ENCODE results near the gene DCAF17.
"Not testable (repeated sequence)": the region's sequence is repeated elsewhere in the genome, so short reads cannot be mapped to it uniquely, and the experiment has no call there.

The DCAF17 gene

GRCh38 chr2:171420728-171421563 lies 13.1 kb upstream of the DCAF17 start:
- no peak for TF ChIP-seq POLR2A (IDR thresholded peaks at IDR 0.05; ENCODE audit: low read length)
- no peak for TF ChIP-seq GATA1 (IDR thresholded peaks at IDR 0.05; ENCODE audit: low read depth, low read length)
- DNase-seq = no peak

GRCh38 chr2:171422710-171423495 lies 11.1 kb upstream of the DCAF17 start:
- not testable (repeated sequence) for DNase-seq

GRCh38 chr2:171430516-171431410 lies 3.3 kb upstream of the DCAF17 start:
- DNase-seq = peak; percentile 16 to 17

GRCh38 chr2:171431677-171432167 lies 2.3 kb upstream of the DCAF17 start:
- no peak for TF ChIP-seq GATA1 (IDR thresholded peaks at IDR 0.05; ENCODE audit: low read depth, low read length)
- TF ChIP-seq POLR2A (IDR thresholded peaks at IDR 0.05; ENCODE audit: low read length) = no peak
- peak; percentile 30 to 70 for DNase-seq

More at GRCh38 chr2:171430516-171431410, 3.3 kb upstream of the DCAF17 start:
- TF ChIP-seq POLR2A (IDR thresholded peaks at IDR 0.05; ENCODE audit: low read length) = no peak

DNA sequence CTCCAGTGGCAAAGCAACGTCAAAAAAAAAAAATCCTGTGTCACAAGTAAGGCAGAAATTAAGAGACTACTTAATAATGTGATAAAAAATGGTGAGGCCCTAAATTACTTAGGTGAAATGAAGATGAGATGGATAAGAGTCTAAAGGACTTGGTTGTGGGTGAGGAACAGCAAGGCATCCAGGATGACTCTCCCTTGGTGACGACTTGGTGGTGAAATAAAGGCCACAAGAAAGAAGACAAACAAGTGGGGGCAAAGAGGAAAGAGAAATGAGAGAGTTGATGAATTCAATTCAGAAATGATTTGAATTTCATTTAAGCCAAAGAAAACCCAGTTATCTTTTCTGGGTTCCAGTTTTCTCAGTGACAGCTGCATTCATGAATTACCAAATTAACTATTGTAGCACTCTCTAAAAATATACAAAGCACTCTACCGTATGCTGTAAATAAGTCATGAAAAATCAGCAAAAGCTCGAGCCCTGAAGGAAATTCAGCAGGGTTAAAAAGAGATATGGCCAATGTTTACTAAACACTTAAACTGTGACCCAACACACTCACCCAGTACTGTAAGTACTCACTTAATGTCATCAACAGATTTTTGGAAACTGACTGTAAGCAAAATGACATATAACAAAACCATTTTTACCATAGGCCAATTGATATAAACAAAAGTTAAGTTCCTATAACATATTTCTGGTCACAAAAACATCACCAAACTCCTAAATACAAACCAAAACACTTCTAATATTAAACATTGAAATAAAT lies 1.6 kb upstream of the DCAF17 start:
- DNase-seq = peak; percentile 12 to 24
- TF ChIP-seq GATA1 (IDR thresholded peaks at IDR 0.05; ENCODE audit: low read depth, low read length) = no peak
- no peak for TF ChIP-seq POLR2A (IDR thresholded peaks at IDR 0.05; ENCODE audit: low read length)

GRCh38 chr2:171432969-171433762 lies 860 bp upstream of the DCAF17 start:
- TF ChIP-seq GATA1 (IDR thresholded peaks at IDR 0.05; ENCODE audit: low read depth, low read length) = no peak
- TF ChIP-seq POLR2A (IDR thresholded peaks at IDR 0.05; ENCODE audit: low read length) = no peak
- DNase-seq = peak; percentile 66 to 78

- TF ChIP-seq POLR2A (IDR thresholded peaks at IDR 0.05; ENCODE audit: low read length) = no peak
- no peak for TF ChIP-seq GATA1 (IDR thresholded peaks at IDR 0.05; ENCODE audit: low read depth, low read length)
- no peak for DNase-seq
These were observed 338 bp upstream of the DCAF17 start, which contains the start of gene METTL8 for GRCh38 chr2:171433763-171434012. Gene METTL8, minus strand, starts transcription at chr2:171433990. Its CDS starts 41,805 bp downstream, at chr2:171392185.

DNA sequence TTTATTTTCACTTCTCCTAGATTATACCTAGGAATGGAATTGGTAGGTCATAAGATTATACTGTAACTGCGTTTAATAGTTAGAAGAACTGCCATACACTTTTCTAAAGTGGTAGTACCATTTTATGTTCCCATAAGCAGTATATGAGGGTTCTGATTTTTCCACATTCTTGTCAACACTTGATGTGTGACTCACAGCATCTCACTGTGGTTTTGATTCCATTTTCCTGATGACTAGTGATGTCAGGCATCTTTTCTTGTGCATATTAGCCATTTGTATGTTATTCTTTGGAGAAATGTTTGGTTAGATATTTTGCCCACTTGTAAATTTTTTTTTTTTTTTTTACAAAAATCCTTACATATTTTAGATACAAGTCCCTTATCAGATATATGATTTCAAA lies 2.3 kb downstream of the DCAF17 start:
- TF ChIP-seq GATA1 (IDR thresholded peaks at IDR 0.05; ENCODE audit: low read depth, low read length) (no peak), POLR2A (IDR thresholded peaks at IDR 0.05; ENCODE audit: low read length) (no peak)
- no peak for DNase-seq

DNA sequence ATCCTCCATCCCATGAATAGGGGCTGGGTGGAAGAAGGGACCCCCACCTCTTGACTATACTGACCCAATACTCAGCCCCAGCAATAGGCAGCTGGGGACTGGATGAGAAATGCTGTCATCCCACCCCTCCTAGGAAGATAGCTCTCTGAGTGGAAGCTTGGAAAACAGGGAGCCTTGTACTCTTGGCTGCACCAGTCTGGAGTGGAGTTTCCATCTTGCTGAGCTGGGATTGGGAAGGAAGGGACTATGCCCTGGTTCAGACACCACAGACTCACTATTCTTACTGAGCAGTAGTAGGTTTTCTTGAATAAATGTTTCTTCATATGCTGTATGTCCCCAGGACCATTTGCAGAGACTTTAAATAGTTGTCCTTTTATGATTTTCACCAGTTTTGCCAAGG lies 7.4 kb downstream of the DCAF17 start:
- DNase-seq = no peak
- TF ChIP-seq POLR2A (IDR thresholded peaks at IDR 0.05; ENCODE audit: low read length) = no peak
- TF ChIP-seq GATA1 (IDR thresholded peaks at IDR 0.05; ENCODE audit: low read depth, low read length) = no peak

DNA sequence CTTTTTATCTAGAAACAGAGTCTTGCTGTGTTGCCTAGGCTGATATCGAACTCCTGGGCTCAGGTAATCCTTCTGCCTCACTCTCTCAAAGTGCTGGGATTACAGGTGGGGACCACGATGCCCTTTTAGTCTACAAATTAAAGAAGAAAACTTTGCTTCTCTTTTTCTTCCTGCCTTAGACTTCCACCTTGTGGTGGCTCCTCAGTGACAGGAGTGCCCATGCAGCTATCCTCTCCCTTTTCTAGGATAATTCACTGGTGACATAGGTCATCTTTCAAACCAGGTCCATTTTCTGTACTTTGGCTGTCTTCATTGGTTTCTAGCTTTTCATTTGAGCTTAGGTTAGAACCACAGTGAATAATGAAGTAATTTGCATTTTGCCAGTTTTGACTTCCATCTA lies 13.6 kb downstream of the DCAF17 start:
- peak; percentile 7 to 15 for DNase-seq
- no peak for TF ChIP-seq POLR2A (IDR thresholded peaks at IDR 0.05; ENCODE audit: low read length)
- no peak for TF ChIP-seq GATA1 (IDR thresholded peaks at IDR 0.05; ENCODE audit: low read depth, low read length)

GRCh38 chr2:171451074-171451473 lies 17.0 kb downstream of the DCAF17 start:
- TF ChIP-seq GATA1 (IDR thresholded peaks at IDR 0.05; ENCODE audit: low read depth, low read length) (no peak), POLR2A (IDR thresholded peaks at IDR 0.05; ENCODE audit: low read length) (no peak)
- no peak for DNase-seq

DNA sequence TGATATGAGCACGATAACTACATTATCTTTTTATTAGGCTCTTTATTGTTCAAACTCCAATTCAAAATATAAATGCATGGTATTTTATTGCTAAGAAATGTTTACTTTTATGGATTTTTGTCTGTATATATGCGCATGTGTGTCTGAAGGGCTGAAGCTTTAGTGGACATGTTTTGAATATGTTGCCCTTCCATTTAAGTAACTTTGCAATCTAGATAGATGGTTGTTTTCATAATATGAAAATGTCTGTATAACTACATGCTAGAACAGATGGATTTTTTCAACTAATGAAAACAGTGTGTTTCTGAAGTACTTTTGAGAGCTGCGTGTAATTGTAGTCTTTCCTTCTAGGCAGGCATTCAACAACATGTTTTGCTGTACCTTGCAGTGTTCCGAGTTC lies 18.7 kb downstream of the DCAF17 start:
- TF ChIP-seq POLR2A (IDR thresholded peaks at IDR 0.05; ENCODE audit: low read length) = no peak
- no peak for TF ChIP-seq GATA1 (IDR thresholded peaks at IDR 0.05; ENCODE audit: low read depth, low read length)
- no peak for DNase-seq

Data from erythroblast (primary cell).